PFSK-1 (cell line): Measurements from ENCODE around the gene NACC2.

Experiments used
- FOXP2 ChIP-seq: optimal IDR thresholded peaks from 2 replicates; pipeline ENCODE3; 2011; ENCODE audit warnings: borderline replicate concordance, control low read depth, inconsistent platforms; ENCODE audit not compliant: insufficient read depth; ENCODE audit errors: extremely low read length, extremely low read depth
- POLR2AphosphoS5 ChIP-seq: IDR thresholded peaks from 2 replicates; pipeline ENCODE4 v1.6.1; 2012; ENCODE audit warnings: low read depth, mild to moderate bottlenecking, control low read depth, low read length, moderate library complexity
- SIN3A ChIP-seq: IDR thresholded peaks from 2 replicates; pipeline ENCODE4 v1.6.1; 2012; ENCODE audit warnings: mild to moderate bottlenecking, low read length, moderate library complexity, borderline replicate concordance; ENCODE audit not compliant: insufficient read depth
- TAF1 ChIP-seq: IDR thresholded peaks from 2 replicates; pipeline ENCODE4 v1.6.1; 2012; ENCODE audit warnings: low read length, control low read depth, borderline replicate concordance; ENCODE audit not compliant: insufficient read depth
- TF ChIP-seq, protein P1 (sequence below), 2 experiments: IDR thresholded peaks; 2 replicates each; pipeline versions ENCODE4 v1.6.1 to v1.8.0; 2011 to 2012; ENCODE audit warnings: low read depth in 2 of 2, low read length in 2 of 2, control low read depth in 1 of 2, inconsistent platforms in 1 of 2, mild to moderate bottlenecking in 1 of 2, moderate library complexity in 1 of 2; ENCODE audit not compliant: insufficient read depth in 1 of 2

NACC2 gene

GRCh38 chr9:136011703-136012496, 83.2 kb downstream of the NACC2 start:
- TF ChIP-seq, protein P1, sequence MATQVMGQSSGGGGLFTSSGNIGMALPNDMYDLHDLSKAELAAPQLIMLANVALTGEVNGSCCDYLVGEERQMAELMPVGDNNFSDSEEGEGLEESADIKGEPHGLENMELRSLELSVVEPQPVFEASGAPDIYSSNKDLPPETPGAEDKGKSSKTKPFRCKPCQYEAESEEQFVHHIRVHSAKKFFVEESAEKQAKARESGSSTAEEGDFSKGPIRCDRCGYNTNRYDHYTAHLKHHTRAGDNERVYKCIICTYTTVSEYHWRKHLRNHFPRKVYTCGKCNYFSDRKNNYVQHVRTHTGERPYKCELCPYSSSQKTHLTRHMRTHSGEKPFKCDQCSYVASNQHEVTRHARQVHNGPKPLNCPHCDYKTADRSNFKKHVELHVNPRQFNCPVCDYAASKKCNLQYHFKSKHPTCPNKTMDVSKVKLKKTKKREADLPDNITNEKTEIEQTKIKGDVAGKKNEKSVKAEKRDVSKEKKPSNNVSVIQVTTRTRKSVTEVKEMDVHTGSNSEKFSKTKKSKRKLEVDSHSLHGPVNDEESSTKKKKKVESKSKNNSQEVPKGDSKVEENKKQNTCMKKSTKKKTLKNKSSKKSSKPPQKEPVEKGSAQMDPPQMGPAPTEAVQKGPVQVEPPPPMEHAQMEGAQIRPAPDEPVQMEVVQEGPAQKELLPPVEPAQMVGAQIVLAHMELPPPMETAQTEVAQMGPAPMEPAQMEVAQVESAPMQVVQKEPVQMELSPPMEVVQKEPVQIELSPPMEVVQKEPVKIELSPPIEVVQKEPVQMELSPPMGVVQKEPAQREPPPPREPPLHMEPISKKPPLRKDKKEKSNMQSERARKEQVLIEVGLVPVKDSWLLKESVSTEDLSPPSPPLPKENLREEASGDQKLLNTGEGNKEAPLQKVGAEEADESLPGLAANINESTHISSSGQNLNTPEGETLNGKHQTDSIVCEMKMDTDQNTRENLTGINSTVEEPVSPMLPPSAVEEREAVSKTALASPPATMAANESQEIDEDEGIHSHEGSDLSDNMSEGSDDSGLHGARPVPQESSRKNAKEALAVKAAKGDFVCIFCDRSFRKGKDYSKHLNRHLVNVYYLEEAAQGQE (IDR thresholded peaks at IDR 0.05; ENCODE audit: insufficient read depth in 1 of 2, low read depth in 2 of 2, low read length in 2 of 2): 0 out of 4 replicates have a peak, but pooled peaks of 1 of the 2 experiments have one; percentile 15
- no peak for TF ChIP-seq FOXP2
- no peak for TF ChIP-seq SIN3A

GRCh38 chr9:136011376-136011702, 83.8 kb downstream of the NACC2 start:
- no peak for TF ChIP-seq FOXP2
- no peak for TF ChIP-seq TAF1
- no peak for TF ChIP-seq POLR2AphosphoS5
- no peak for TF ChIP-seq SIN3A
- TF ChIP-seq, protein P1 (IDR thresholded peaks at IDR 0.05; ENCODE audit: insufficient read depth in 1 of 2, low read depth in 2 of 2, low read length in 2 of 2): no peak

DNA sequence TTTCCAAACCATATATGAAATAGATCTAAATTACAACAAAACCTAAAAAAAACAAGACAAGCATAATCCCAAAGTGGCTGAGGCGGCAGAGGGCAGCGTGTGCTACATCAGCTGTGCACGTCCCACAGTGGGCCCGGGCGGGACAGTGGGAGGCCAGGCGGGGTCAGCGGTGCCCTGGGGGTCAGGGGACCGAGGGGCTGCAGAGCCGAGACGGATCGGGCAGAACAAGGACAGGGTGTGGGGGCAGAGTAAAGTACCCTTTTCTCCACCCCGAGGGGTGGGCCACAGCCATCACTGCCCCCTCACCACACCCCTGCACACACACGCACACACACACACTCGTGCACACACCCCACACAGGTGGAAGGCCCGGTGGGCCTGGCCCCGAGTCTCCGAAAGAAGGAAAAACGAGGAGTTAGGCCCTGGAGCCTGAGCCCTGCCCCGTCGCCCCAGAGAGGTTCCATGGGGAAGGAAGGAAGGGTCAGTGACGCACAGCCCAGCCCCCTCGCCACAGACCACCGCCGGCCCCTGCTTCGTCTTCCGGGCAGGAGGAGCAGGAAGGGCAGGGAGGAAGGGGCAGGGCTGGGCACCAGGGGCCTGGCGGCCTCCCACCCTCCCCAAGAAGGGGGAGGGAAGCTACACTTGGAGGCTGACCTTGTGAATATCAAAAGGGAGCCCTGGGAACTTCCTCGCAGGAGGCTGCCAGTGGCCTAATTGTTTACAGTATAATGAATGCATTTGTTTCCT, 84.3 kb downstream of the NACC2 start:
- TF ChIP-seq, protein P1 (IDR thresholded peaks at IDR 0.05; ENCODE audit: insufficient read depth in 1 of 2, low read depth in 2 of 2, low read length in 2 of 2): no peak
- TF ChIP-seq POLR2AphosphoS5: no peak
- no peak for TF ChIP-seq FOXP2
- TF ChIP-seq SIN3A: no peak
- no peak for TF ChIP-seq TAF1

DNA sequence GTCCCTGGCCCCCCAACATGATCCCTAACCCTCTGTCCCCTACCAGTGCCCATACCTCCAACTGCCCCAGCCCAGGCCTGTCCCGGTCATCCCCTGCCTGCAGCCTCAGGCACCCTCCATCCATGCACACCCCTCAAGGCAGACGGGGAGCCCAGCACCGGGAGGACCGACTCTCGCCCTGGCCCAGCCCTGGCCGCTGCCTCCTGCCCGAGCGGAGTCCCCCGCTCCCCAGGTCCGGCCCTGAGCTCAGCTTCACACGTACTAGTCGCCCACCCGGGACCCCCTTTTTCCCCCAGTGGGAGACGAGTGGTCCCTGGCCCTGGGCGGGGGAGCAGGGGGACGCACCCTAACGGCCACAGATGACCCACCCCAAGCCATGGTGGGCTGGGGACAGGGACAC, 84.9 kb downstream of the NACC2 start:
- TF ChIP-seq POLR2AphosphoS5 (no peak), SIN3A (no peak), TAF1 (no peak), FOXP2 (no peak)
- TF ChIP-seq, protein P1 (IDR thresholded peaks at IDR 0.05; ENCODE audit: insufficient read depth in 1 of 2, low read depth in 2 of 2, low read length in 2 of 2): no peak
